HG03460 (cell line): ENCODE data around the gene FLNB.
A peak's percentile ranks its signal among the peaks of the same experiment; 100 is the strongest.
"Not testable (repeated sequence)": the region's sequence is repeated elsewhere in the genome, so short reads cannot be mapped to it uniquely, and the experiment has no call there.

Experiments used
- ATAC-seq: cut with Tn5 transposase; IDR thresholded peaks from one replicate; pipeline ENCODE4 v1.9.1; 2021; ENCODE audit not compliant: unreplicated experiment

FLNB gene

GRCh38 chr3:58051196-58051595 lies 43.0 kb downstream of the FLNB start:
- no peak for ATAC-seq

DNA sequence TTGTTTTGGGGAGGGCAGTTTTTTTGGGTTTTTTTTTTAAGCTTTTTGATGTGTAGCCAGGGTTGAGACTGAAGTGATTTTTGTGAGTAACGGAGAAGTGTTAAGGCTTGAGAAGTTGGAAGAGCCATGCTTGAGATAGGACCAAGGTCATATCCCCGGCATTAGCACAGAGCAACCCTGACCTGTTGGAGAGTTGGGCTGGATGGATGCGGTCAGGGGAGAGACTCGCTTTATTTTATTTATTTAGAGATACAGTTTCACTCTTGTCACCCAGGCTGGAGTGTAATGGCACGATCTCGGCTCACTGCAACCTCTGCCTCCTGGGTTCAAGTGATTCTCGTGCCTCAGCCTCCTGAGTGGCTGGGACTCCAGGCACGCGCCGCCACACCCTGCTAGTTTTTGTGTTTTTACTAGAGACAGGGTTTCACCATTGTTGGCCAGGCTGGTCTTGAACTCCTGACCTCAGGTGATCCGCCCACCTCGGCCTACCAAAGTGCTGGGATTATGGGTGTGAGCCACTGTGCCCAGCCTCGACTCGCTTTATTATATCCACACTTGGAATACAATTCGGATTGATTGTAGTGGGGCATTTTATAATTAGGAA lies 43.5 kb downstream of the FLNB start:
- ATAC-seq, result not testable (repeated sequence)

DNA sequence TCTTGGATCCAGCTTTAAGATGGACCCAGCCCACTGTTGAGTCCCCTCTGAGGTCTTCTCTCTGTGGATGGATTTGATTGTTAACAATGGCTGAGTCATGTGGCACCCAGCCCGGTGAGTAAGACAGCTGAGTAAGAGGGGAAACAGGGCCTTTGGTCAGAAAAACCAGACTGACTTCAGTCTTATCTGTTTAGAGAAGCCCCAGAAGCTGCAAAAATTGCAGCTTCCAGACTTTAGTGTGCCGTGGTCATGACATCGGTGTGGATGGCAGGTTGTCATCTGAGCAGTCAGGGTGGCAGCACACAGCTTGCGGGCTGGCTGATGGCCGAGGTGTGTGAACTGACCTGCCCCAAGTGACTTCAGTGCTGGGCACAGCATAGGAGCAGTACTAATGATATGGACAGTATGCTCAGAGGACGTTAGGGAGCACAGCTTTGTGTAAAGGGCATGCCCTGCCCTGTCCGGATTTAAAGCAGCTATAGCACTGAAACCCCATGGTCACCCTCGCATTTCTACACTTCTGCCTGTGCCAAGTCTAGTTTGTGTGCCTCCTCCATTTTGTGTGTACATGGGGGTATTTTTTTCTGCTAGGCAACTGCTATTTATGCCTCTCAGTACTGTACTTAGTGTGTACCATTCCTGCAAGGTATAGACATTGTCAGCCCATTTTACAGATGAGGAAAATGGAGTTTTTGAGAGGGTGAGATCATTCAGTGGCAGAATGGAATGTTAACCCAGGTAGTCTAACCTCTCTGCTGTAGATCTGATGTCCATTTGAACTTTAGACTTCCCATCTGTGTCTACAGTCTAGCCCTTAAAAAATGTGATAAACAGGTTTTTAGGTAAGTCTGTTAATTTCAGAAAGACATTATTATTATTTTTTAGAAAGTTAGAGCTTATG lies 44.4 kb downstream of the FLNB start:
- ATAC-seq, result peak; percentile 58

GRCh38 chr3:58054652-58055051 lies 46.4 kb downstream of the FLNB start:
- no peak for ATAC-seq

- ATAC-seq, result no peak
These were observed 47.1 kb downstream of the FLNB start for GRCh38 chr3:58055314-58055713.

DNA sequence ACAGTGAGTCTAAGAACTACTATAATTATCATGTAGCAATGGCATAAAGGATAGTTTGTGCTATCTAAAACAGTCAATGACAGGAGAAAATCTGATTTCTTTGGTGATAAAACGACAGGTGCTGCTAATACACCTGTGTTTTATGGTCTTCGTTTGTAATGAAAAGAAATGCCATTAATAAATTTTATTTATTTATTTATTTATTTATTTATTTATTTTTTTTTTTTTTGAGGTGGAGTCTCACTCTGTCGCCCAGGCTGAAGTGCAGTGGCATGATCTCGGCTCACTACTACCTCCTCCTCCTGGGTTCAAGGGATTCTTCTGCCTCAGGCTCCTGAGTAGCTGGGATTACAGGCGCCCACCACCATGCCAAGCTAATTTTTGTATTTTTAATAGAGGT lies 47.7 kb downstream of the FLNB start:
- not testable (repeated sequence) for ATAC-seq

GRCh38 chr3:58058361-58059263 lies 50.4 kb downstream of the FLNB start:
- no peak for ATAC-seq

DNA sequence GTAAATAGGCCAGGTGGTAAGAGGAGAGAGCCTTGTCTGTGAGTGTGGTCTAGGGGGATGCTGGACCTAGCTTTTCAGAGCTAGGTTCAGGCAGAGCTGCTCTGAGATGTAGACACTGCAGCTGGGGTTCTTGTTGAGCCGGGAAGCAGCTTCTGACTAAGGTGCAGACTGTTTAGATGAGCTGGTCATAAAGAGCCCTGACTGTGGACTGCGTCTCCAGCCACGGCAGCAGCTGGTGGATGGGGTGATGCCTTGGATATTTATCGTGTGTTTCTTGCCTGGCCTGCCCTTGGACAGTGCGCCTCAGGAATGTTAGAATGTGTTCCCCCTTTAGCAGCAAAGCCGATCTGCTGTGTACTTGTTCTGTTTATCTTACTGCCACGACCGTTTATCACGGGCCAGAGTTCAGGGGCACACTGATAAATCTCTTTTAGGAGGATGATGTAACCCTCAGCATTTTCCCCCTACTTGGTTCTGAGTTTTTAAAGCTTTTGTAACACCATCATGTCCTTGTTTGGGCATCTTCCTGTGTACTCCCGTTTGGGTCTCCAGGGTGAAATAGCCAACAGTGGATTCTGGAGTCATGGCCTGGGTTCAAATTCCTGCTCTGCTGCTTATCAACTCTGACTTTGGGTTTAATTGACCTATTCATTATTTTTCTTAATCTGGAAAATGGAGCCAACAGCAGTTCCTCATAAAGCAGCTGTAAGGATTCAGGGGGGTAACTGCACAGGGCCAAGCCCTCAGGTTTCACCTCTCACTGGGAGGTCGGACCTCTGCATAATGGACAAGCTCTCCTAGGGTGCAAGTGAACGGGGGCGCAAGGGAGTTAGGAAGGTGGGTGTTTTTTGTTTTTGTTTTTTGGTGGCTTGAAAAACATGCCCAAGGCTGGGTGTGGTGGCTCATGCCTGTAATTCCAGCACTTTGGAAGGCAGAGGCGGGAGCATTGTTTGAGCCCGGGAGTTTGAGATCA lies 51.4 kb downstream of the FLNB start:
- no peak for ATAC-seq

DNA sequence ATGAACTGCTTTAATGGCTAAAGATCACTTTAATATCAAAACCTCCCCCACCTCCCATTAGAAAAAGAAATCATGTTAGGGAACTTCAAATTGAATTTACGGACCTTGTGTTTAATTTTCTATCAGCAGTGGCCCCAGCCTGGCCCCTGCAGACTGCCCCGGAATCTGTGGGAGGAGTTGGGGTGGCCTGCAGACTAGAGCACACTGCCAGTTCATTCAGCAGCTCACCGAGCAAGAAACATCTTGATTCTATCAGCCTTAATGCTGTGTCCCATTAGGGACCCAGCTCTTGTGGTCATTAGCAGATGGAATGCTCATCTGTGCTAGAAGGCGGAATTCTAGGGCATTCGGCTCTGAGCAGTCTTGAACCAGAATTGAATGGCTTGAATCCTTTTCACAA lies 54.2 kb downstream of the FLNB start:
- ATAC-seq, result no peak

DNA sequence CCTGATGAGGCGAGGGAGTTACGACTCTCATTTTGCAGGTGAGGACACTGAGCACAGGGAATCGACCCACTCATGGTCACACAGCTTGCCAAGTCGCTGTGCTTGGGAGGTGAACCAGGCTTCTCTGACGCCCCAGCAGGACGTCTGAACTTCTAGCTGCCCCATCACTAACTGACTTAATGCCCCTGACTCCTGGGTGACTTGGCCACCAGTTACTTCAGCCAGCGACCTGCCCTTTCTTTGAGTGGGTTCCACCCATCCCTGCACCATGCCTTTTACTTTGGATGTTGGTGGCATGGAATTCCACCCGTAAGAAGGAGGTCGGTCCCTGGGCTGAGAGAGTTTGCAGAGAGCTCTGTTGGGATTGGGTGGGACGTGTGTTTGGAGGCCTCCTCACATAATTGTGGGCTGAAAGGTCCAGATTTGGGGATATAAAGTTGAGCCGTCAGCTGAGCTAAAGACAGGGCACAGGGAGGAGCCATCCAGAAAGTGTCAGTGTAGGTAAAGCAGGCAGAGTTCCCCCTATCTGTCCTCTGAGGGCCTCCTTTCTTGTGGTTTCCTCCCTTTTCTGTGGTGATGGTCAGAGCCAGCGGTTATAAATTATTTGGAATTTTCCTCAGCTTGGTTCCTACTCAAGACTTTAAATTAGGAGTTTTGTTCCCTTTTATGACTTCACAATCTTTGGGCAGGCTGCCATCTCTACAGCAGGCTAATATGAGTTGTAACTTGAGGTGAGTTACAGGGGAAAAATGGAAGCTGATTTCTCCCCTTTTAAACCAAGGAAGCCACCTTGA lies 55.0 kb downstream of the FLNB start:
- ATAC-seq, result no peak

DNA sequence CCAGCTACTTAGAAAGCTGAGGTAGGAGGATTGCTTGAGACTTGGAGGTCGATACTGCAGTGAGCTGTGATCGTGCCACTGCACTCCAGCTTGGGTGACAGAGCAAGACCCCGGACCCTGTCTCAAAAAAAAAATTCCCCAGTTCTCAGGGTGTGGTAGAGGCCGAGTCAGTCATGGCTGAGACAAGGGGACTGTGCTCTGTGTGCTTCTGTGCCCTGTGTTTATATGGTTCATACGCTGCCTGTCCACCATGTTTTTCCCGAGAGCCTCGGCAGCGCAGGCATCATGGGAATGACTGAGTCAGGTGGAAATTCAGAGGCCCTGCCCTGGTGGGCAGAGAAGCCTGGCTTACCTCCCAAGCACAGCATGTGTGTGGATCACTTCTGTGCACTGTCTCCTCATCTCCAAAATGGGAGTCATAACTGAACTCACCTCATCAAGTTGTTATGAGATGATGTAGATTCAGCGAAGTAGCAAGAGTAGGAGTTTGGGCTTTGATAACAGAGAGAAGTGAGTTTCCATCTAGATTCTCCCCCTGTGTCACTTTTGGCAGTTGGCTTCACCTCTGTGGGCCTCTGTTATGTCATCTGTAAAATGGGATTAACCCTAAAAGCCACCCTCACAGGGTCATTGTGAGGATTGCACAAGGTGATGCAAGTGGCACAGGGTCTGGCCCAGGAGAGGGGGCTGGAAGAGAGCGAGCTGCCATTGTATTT lies 56.9 kb downstream of the FLNB start:
- ATAC-seq, result no peak

DNA sequence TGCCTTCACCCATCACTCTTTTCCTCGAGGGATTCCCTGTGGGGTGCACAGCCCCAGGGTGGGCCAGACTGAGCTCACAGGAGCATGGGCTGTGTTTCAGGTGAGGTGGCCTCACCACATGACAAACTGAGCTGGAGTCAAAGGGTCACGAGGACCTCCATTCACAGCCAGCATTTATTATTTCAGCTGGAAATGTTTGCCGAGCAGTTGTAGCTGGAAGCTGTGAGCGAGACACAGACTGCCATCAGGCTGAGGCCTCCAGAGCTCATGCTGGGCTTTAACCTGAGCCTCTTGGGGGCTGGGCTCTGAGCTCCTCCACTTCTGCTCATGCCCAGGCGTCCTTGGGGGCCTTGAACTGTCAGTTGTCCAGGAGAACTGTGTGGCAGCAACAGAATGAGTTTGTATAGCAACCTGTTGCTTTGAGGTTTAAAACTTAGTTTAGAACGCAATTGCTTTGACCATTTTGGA lies 57.5 kb downstream of the FLNB start:
- no peak for ATAC-seq

GRCh38 chr3:58066842-58067241 lies 58.6 kb downstream of the FLNB start:
- ATAC-seq, result no peak

GRCh38 chr3:58068122-58068809 lies 60.0 kb downstream of the FLNB start:
- ATAC-seq, result no peak

DNA sequence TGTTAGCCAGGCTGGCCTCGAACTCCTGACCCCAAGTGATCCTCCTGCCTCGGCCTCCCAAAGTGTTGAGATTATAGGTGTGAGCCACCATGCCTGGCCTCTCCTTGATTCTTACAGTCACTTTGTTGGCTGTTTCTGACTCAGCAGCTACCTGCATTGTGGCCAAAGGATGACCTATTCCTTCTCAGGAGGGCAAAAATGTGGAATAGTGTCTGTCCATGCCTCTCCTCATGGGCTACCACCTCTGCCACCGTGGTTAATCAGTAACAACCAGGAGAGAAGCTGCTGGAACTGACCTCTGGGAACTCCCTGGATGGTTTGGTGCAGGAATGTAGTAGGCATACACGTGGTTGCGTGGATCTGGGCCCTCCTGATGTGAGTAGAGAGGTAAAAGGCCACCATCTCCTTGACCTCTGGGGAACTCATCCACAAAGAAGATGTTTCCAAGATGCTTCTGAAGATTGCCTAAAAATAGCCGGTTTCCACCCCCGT lies 63.3 kb downstream of the FLNB start:
- no peak for ATAC-seq

DNA sequence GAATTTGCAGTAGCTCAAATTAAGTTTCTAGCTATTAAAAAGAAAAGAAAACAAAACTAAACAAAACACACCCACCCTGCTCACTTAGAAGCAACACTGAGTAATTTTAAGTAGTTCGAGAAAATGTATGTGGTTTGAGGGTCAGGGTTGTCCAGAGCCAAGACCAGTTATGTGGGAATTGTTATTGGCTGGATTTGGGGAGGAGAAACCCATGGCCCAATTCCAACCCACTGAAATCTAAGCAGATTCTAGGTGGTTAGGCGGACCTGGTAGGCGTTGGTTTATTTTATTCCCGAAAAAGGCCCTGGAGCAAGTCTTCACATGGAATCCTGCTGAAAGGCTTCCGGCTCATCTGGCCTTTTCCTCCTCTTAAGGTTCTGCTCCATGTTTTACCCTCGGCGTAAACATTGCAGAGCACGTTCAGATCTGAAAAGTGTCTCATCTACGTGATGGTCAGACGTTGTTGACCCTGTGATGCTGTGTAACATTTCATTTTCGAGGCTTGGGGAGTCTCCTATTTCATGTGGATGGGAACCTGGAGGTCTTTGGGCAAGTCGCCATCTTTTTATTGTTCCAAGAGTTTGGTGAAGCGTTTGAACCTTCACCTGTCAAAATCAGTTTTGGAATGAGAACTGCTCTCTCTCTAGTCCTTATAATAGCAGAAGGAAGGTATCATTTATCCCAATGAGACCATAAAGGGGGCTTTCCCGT lies 64.0 kb downstream of the FLNB start:
- no peak for ATAC-seq

DNA sequence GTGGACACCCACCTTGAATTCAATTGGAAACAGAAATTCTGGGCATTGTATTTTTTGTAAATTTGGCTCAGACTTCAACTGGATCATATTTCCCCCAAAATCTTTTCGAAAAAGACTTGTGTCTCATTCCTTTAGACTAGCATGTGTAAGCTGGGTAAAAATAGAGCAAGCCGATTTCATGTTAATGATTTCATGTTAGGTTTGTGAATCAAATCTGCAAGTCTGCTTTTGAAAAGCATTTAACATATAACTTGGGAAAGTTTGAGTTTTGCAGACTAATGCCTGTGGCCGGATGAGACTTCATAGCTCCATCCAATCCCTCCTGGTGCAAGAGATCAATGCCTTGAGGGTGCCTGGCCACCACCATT lies 64.5 kb downstream of the FLNB start:
- no peak for ATAC-seq
